Left kidney (tissue), 8 donors: ENCODE results near the gene CABLES1. TPM values are rescaled to one million over a fixed set of nuclear protein-coding genes. Genes with fewer than 3 reads are reported as not detected.
"Not testable (repeated sequence)": the region's sequence is repeated elsewhere in the genome, so short reads cannot be mapped to it uniquely, and the experiment has no call there.

Source experiments
- DNase-seq: peaks from one replicate; pipeline ENCODE4 v3.0.0-alpha.2; 2013
- long read RNA-seq, 8 donors: transcript quantifications; one replicate each; lab custom pipeline, GENCODE V29; 2026
- polyA plus RNA-seq: library from polyadenylated mRNA; unstranded; fragments of 120-200 nt; gene quantifications from one replicate; pipeline ENCODE4 v1.2.1, GENCODE V29; 2013; ENCODE audit not compliant: insufficient read length

The CABLES1 gene
- polyA plus RNA-seq, result 24.8 TPM
- long read RNA-seq, donor 1, full-length matches to known transcripts, result 10 of 10 reads
- long read RNA-seq, donor 1, partial matches to known transcripts, result 0 of 10 reads
- long read RNA-seq, donor 1, other reads (novel, unspliced or antisense), result 0 of 10 reads
- long read RNA-seq, donor 2, full-length matches to known transcripts, result 5 of 23 reads
- long read RNA-seq, donor 2, partial matches to known transcripts, result 18 of 23 reads
- long read RNA-seq, donor 2, other reads (novel, unspliced or antisense), result 0 of 23 reads
- long read RNA-seq, donor 3, partial matches to known transcripts, result 10 of 11 reads
- long read RNA-seq, donor 3, other reads (novel, unspliced or antisense), result 0 of 11 reads
- long read RNA-seq, donor 4, result 0 reads
- long read RNA-seq, donor 5, full-length matches to known transcripts, result 11 of 16 reads
- long read RNA-seq, donor 5, partial matches to known transcripts, result 5 of 16 reads
- long read RNA-seq, donor 5, other reads (novel, unspliced or antisense), result 0 of 16 reads
- long read RNA-seq, donor 6, full-length matches to known transcripts, result 7 of 7 reads
- long read RNA-seq, donor 6, partial matches to known transcripts, result 0 of 7 reads
- long read RNA-seq, donor 6, other reads (novel, unspliced or antisense), result 0 of 7 reads
- long read RNA-seq, donor 7, full-length matches to known transcripts, result 3 of 3 reads
- long read RNA-seq, donor 7, partial matches to known transcripts, result 0 of 3 reads
- long read RNA-seq, donor 7, other reads (novel, unspliced or antisense), result 0 of 3 reads
- long read RNA-seq, donor 8, full-length matches to known transcripts, result 1 of 1 reads
- long read RNA-seq, donor 8, partial matches to known transcripts, result 0 of 1 reads
- long read RNA-seq, donor 8, other reads (novel, unspliced or antisense), result 0 of 1 reads

- no peak for DNase-seq
Measured at GRCh38 chr18:23134780-23135549, at the start of gene CABLES1. Gene CABLES1 (plus strand): TSS chr18:23135485. CDS start chr18:23135763, 278 bp downstream.

GRCh38 chr18:23087352-23087751, 47.9 kb upstream of the CABLES1 start:
- no peak for DNase-seq

- DNase-seq, result no peak
Measured at GRCh38 chr18:23088310-23088709, 47.0 kb upstream of the CABLES1 start.

GRCh38 chr18:23091017-23091993, 44.0 kb upstream of the CABLES1 start:
- DNase-seq, result not testable (repeated sequence)

GRCh38 chr18:23092121-23092520, 43.2 kb upstream of the CABLES1 start:
- no peak for DNase-seq

- DNase-seq, result not testable (repeated sequence)
Measured at GRCh38 chr18:23093130-23093529, 42.2 kb upstream of the CABLES1 start.

GRCh38 chr18:23093772-23094171, 41.5 kb upstream of the CABLES1 start:
- no peak for DNase-seq

- DNase-seq, result no peak
Measured at GRCh38 chr18:23094411-23095190, 40.7 kb upstream of the CABLES1 start.

GRCh38 chr18:23095463-23095862, 39.8 kb upstream of the CABLES1 start:
- DNase-seq, result no peak

GRCh38 chr18:23097016-23097415, 38.3 kb upstream of the CABLES1 start:
- not testable (repeated sequence) for DNase-seq

- no peak for DNase-seq
Measured at GRCh38 chr18:23099621-23100020, 35.7 kb upstream of the CABLES1 start.

- no peak for DNase-seq
Measured at GRCh38 chr18:23101861-23102432, 33.3 kb upstream of the CABLES1 start.

GRCh38 chr18:23102493-23103261, 32.6 kb upstream of the CABLES1 start:
- DNase-seq, result no peak

- DNase-seq, result no peak
Measured at GRCh38 chr18:23103449-23103848, 31.8 kb upstream of the CABLES1 start.

GRCh38 chr18:23105030-23105429, 30.3 kb upstream of the CABLES1 start:
- DNase-seq, result no peak

GRCh38 chr18:23105581-23106219, 29.6 kb upstream of the CABLES1 start:
- DNase-seq, result no peak

GRCh38 chr18:23106575-23106974, 28.7 kb upstream of the CABLES1 start:
- no peak for DNase-seq

- no peak for DNase-seq
Measured at GRCh38 chr18:23107718-23108117, 27.6 kb upstream of the CABLES1 start.
